HCT116 (cell line): Measurements from ENCODE around the gene CISD1. TPM values are rescaled to one million over a fixed set of nuclear protein-coding genes. Genes with fewer than 3 reads are reported as not detected.

Experiments used
- ATAC-seq: fragments of 200-7000 bp; cut with Tn5 transposase; 2 replicates; pipeline ENCODE4 v1.9.1; 2020; ENCODE audit warnings: mild to moderate bottlenecking, moderate library complexity
- BruUV-seq: library from RNA; stranded (reverse); fragments of 400-500 nt; replicated peaks from 2 replicates; lab custom pipeline; 2021; lab: Mats Ljungman, UMichigan
- CTCF ChIA-PET: fragments of 300-600 bp; sonication (Branson Sonifier 250); formaldehyde crosslinking; loops from one replicate; lab custom pipeline; 2021; ENCODE audit warnings: antibody characterized with exemption; lab: Charles Lee
- POLR2A ChIA-PET: fragments of 300-600, 350-600 bp; sonication (Branson Sonifier 250); formaldehyde crosslinking; loops from one replicate; lab custom pipeline; 2021; ENCODE audit warnings: antibody characterized with exemption; lab: Charles Lee
- RAD21 ChIA-PET, 2 experiments: fragments of 300-600 bp; sonication (Branson Sonifier 250); formaldehyde crosslinking; loops; one replicate each; lab custom pipeline; 2023; ENCODE audit warnings: low total read pairs in 2 of 2; ENCODE audit not compliant: uncharacterized antibody in 2 of 2, unreplicated experiment in 2 of 2, low non-redundant PET in 1 of 2; lab: Charles Lee
- DNase-seq: peaks from one replicate; pipeline ENCODE4 v3.0.0-alpha.2; 2010; ENCODE audit warnings: low read depth, low spot score
- H2AFZ ChIP-seq: fragments of 200-600 bp; shearing (Covaris generic), sonication (generic); 2 replicates; pipeline ENCODE4 v1.6.1; 2017; ENCODE audit warnings: low read depth, mixed run types, mixed read lengths, antibody characterized with exemption, low read length; ENCODE audit not compliant: poor library complexity, severe bottlenecking
- H3K27ac ChIP-seq: 2 replicates; pipeline ENCODE4 v1.5.1; 2012; ENCODE audit warnings: low read depth, low read length
- H3K27me3 ChIP-seq: fragments of 200-600 bp; sonication (generic); 2 replicates; pipeline ENCODE4 v1.6.1; 2016; ENCODE audit warnings: mixed run types, low read length, mixed read lengths; ENCODE audit not compliant: insufficient read depth
- H3K36me3 ChIP-seq, 2 experiments: fragments of 200-500 bp in 1 of 2; fragments of 200-600 bp in 1 of 2; sonication (Bioruptor generic) in 1 of 2; sonication (generic) in 1 of 2; 2 replicates each; pipeline versions ENCODE4 v1.5.1 to v1.6.1; 2014 to 2016; ENCODE audit warnings: low read length in 2 of 2, inconsistent platforms in 1 of 2, mixed read lengths in 1 of 2, mixed run types in 1 of 2; ENCODE audit not compliant: insufficient read depth in 2 of 2, control insufficient read depth in 1 of 2
- H3K4me1 ChIP-seq, 2 experiments: fragments of 200-600 bp in 1 of 2; sonication (generic) in 1 of 2; 2 replicates each; pipeline versions ENCODE4 v1.5.1 to v1.6.1; 2012 to 2017; ENCODE audit warnings: low read length in 2 of 2, inconsistent platforms in 1 of 2, mild to moderate bottlenecking in 1 of 2, mixed read lengths in 1 of 2, mixed run types in 1 of 2, moderate library complexity in 1 of 2; ENCODE audit not compliant: insufficient read depth in 2 of 2, control insufficient read depth in 1 of 2
- H3K4me2 ChIP-seq: fragments of 200-600 bp; sonication (generic); 2 replicates; pipeline ENCODE4 v1.6.1; 2017; ENCODE audit warnings: mixed run types, low read length, mixed read lengths
- H3K4me3 ChIP-seq, 2 experiments: fragments of 200-600 bp in 1 of 2; sonication (generic) in 1 of 2; replicated peaks in 1 of 2; 2 replicates each; pipeline ENCODE4 v1.5.1; 2011 to 2016; ENCODE audit warnings: low read length in 2 of 2, control low read depth in 1 of 2, low read depth in 1 of 2, mild to moderate bottlenecking in 1 of 2, mixed read lengths in 1 of 2, mixed run types in 1 of 2
- H3K79me2 ChIP-seq: fragments of 200-600 bp; sonication (generic); 2 replicates; pipeline ENCODE4 v1.6.1; 2017; ENCODE audit warnings: mild to moderate bottlenecking, mixed run types, low read length, moderate library complexity, mixed read lengths; ENCODE audit not compliant: insufficient read depth
- H3K9ac ChIP-seq: fragments of 200-600 bp; sonication (generic); 2 replicates; pipeline ENCODE4 v1.6.1; 2016; ENCODE audit warnings: low read length, mixed read lengths
- H3K9me2 ChIP-seq: fragments of 200-600 bp; sonication (generic), shearing (Covaris generic); 2 replicates; pipeline ENCODE4 v1.6.1; 2017; ENCODE audit warnings: mixed run types, mild to moderate bottlenecking, moderate library complexity; ENCODE audit not compliant: insufficient read depth
- H3K9me3 ChIP-seq, 2 experiments: fragments of 200-500 bp in 1 of 2; fragments of 200-600 bp in 1 of 2; sonication (Bioruptor generic) in 1 of 2; sonication (generic) in 1 of 2; 2 replicates each; pipeline ENCODE4 v1.6.1; 2014 to 2017; ENCODE audit warnings: low read length in 2 of 2, mixed read lengths in 2 of 2, inconsistent platforms in 1 of 2, low read depth in 1 of 2, mild to moderate bottlenecking in 1 of 2, mixed run types in 1 of 2, moderate library complexity in 1 of 2; ENCODE audit not compliant: control insufficient read depth in 1 of 2, insufficient read depth in 1 of 2
- H4K20me1 ChIP-seq: fragments of 200-600 bp; sonication (generic), shearing (Covaris generic); 2 replicates; pipeline ENCODE4 v1.6.1; 2017; ENCODE audit warnings: mixed run types, mild to moderate bottlenecking, moderate library complexity; ENCODE audit not compliant: insufficient read depth
- ATF3 ChIP-seq: IDR thresholded peaks from 2 replicates; pipeline ENCODE4 v1.6.1; 2012
- CBX3 ChIP-seq: IDR thresholded peaks from 2 replicates; pipeline ENCODE4 v1.6.1; 2012; ENCODE audit warnings: low read depth
- CEBPB ChIP-seq: IDR thresholded peaks from 2 replicates; pipeline ENCODE4 v1.6.1; 2012; ENCODE audit warnings: low read depth
- CTCF ChIP-seq, 3 experiments: fragments of 200-600 bp in 1 of 3; sonication (generic) in 1 of 3; IDR thresholded peaks in 2 of 3; conservative IDR thresholded peaks in 1 of 3; 2 replicates each; pipeline ENCODE4 v1.5.1; 2012 to 2017; ENCODE audit warnings: low read depth in 2 of 3, low read length in 2 of 3, antibody characterized with exemption in 1 of 3, borderline replicate concordance in 1 of 3, control low read depth in 1 of 3, mild to moderate bottlenecking in 1 of 3, mixed read lengths in 1 of 3, mixed run types in 1 of 3, moderate library complexity in 1 of 3; ENCODE audit not compliant: insufficient read depth in 1 of 3
- EGR1 ChIP-seq: IDR thresholded peaks from 2 replicates; pipeline ENCODE4 v1.6.1; 2012; ENCODE audit warnings: low read depth
- ELF1 ChIP-seq: IDR thresholded peaks from 2 replicates; pipeline ENCODE4 v1.6.1; 2012; ENCODE audit warnings: low read depth, borderline replicate concordance
- EZH2phosphoT487 ChIP-seq: fragments of 200-600 bp; IDR thresholded peaks from 2 replicates; pipeline ENCODE4 v1.6.1; 2018; ENCODE audit warnings: antibody characterized with exemption, borderline replicate concordance
- JUND ChIP-seq: IDR thresholded peaks from 2 replicates; pipeline ENCODE4 v1.6.1; 2012
- MAX ChIP-seq: IDR thresholded peaks from 2 replicates; pipeline ENCODE4 v1.6.1; 2012
- POLR2A ChIP-seq: IDR thresholded peaks from 2 replicates; pipeline ENCODE4 v1.7.0; 2011; ENCODE audit warnings: borderline replicate concordance; ENCODE audit not compliant: insufficient read depth, insufficient read length; ENCODE audit errors: extremely low read depth
- POLR2AphosphoS5 ChIP-seq: IDR thresholded peaks from 2 replicates; pipeline ENCODE4 v1.6.1; 2011; ENCODE audit warnings: mild to moderate bottlenecking, low read depth, low read length, moderate library complexity
- RAD21 ChIP-seq: IDR thresholded peaks from 2 replicates; pipeline ENCODE4 v1.6.1; 2012; ENCODE audit warnings: low read depth, mild to moderate bottlenecking
- SP1 ChIP-seq: IDR thresholded peaks from 2 replicates; pipeline ENCODE4 v1.6.1; 2012; ENCODE audit warnings: low read depth
- SRF ChIP-seq: IDR thresholded peaks from 2 replicates; pipeline ENCODE4 v1.6.1; 2012; ENCODE audit warnings: low read depth
- YY1 ChIP-seq: IDR thresholded peaks from 2 replicates; pipeline ENCODE4 v1.6.1; 2011; ENCODE audit warnings: low read length, low read depth, moderate library complexity, mild to moderate bottlenecking; ENCODE audit not compliant: insufficient replicate concordance; ENCODE audit errors: extremely low read depth
- ZFX ChIP-seq: fragments of 450-650 bp; IDR thresholded peaks from 2 replicates; pipeline ENCODE4 v1.6.1; 2017
- ZNF274 ChIP-seq: fragments of 200-500 bp; sonication (Bioruptor generic); IDR thresholded peaks from 2 replicates; pipeline ENCODE4 v1.6.1; 2014; ENCODE audit warnings: mild to moderate bottlenecking, low read depth, low read length, inconsistent platforms
- intact Hi-C: fragments of 100-400 bp; cut with micrococcal nuclease; formaldehyde crosslinking; loops from 2 replicates; pipeline ENCODE4 v1.10.0; 2022
- total RNA-seq: library from RNA; stranded (reverse); gene quantifications from one replicate; pipeline ENCODE4 v1.2.1, GENCODE V29; 2021; ENCODE audit not compliant: unreplicated experiment
- TF ChIP-seq, protein P1 (sequence below): IDR thresholded peaks from 2 replicates; pipeline ENCODE4 v1.6.1; 2012; ENCODE audit warnings: low read depth

Gene CISD1
- total RNA-seq, 1 experiment from 2014 or later: 47.3 TPM

GRCh38 chr10:58316874-58317273 is 47.9 kb downstream of the CISD1 start:
- Histone ChIP-seq H3K36me3 (no peaks in the 10 kb centered on the region), H3K9me2 (no peaks in the 10 kb centered on the region), H3K4me3 (no peak overlapping the region), H3K27me3 (no peaks in the 10 kb centered on the region), H3K79me2 (no peaks in the 10 kb centered on the region), H3K9ac (no peak overlapping the region), H3K4me1 (no peaks in the 10 kb centered on the region), H4K20me1 (no peaks in the 10 kb centered on the region), H3K9me3 (no peaks in the 10 kb centered on the region), H3K4me2 (no peak overlapping the region), H3K27ac (no peak overlapping the region), H2AFZ (no peak overlapping the region)
- no peak for DNase-seq
- ATAC-seq: no peak
- ChIA-PET POLR2A (no interaction called here), RAD21 (no interaction called here), CTCF (no interaction called here)
- no peak for TF ChIP-seq JUND
- TF ChIP-seq ZNF274: no peak
- TF ChIP-seq, protein P1, sequence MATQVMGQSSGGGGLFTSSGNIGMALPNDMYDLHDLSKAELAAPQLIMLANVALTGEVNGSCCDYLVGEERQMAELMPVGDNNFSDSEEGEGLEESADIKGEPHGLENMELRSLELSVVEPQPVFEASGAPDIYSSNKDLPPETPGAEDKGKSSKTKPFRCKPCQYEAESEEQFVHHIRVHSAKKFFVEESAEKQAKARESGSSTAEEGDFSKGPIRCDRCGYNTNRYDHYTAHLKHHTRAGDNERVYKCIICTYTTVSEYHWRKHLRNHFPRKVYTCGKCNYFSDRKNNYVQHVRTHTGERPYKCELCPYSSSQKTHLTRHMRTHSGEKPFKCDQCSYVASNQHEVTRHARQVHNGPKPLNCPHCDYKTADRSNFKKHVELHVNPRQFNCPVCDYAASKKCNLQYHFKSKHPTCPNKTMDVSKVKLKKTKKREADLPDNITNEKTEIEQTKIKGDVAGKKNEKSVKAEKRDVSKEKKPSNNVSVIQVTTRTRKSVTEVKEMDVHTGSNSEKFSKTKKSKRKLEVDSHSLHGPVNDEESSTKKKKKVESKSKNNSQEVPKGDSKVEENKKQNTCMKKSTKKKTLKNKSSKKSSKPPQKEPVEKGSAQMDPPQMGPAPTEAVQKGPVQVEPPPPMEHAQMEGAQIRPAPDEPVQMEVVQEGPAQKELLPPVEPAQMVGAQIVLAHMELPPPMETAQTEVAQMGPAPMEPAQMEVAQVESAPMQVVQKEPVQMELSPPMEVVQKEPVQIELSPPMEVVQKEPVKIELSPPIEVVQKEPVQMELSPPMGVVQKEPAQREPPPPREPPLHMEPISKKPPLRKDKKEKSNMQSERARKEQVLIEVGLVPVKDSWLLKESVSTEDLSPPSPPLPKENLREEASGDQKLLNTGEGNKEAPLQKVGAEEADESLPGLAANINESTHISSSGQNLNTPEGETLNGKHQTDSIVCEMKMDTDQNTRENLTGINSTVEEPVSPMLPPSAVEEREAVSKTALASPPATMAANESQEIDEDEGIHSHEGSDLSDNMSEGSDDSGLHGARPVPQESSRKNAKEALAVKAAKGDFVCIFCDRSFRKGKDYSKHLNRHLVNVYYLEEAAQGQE: no peak
- TF ChIP-seq POLR2AphosphoS5: no peak
- TF ChIP-seq CBX3: no peak
- TF ChIP-seq EGR1: no peak
- no peak for TF ChIP-seq SP1
- TF ChIP-seq ELF1: no peak
- TF ChIP-seq CTCF (IDR thresholded peaks at IDR 0.05 in 2 of 3, conservative IDR thresholded peaks at IDR 0.05 in 1 of 3; ENCODE audit: borderline replicate concordance in 1 of 3, insufficient read depth in 1 of 3, low read depth in 2 of 3, low read length in 2 of 3): no peak
- no peak for TF ChIP-seq CEBPB
- no peak for TF ChIP-seq ATF3
- no peak for TF ChIP-seq YY1
- no peak for TF ChIP-seq POLR2A
- TF ChIP-seq SRF: no peak
- TF ChIP-seq RAD21: no peak
- no peak for TF ChIP-seq EZH2phosphoT487
- TF ChIP-seq ZFX: no peak
- TF ChIP-seq MAX: no peak
- BruUV-seq: no TSS peak
- intact Hi-C loops: no loop called here
